PC-3 (cell line): ENCODE data around the gene WNT7A. TPM values are rescaled to one million over a fixed set of nuclear protein-coding genes. Genes with fewer than 3 reads are reported as not detected.

Experiments
- ATAC-seq: fragments of 200-7000 bp; cut with Tn5 transposase; 2 replicates; pipeline ENCODE4 v1.9.1; 2020; ENCODE audit warnings: mild to moderate bottlenecking, moderate library complexity
- BruUV-seq: library from RNA; stranded (reverse); fragments of 400-500 nt; replicated peaks from 2 replicates; lab custom pipeline; 2021; lab: Mats Ljungman, UMichigan
- CTCF ChIA-PET: fragments of 300-600 bp; sonication (Branson Sonifier 250); formaldehyde crosslinking; loops from one replicate; lab custom pipeline; 2022; ENCODE audit warnings: antibody characterized with exemption; lab: Charles Lee
- POLR2A ChIA-PET: fragments of 300-600 bp; sonication (Branson Sonifier 250); formaldehyde crosslinking; loops from one replicate; lab custom pipeline; 2022; ENCODE audit warnings: antibody characterized with exemption; ENCODE audit not compliant: unreplicated experiment; lab: Charles Lee
- DNase-seq: peaks from one replicate; pipeline ENCODE4 v3.0.0-alpha.2; 2015
- H2AFZ ChIP-seq: fragments of 300-600 bp; sonication (generic); 2 replicates; pipeline ENCODE4 v1.6.0; 2016; ENCODE audit warnings: antibody characterized with exemption, low read length
- H3F3A ChIP-seq: fragments of 300-600 bp; sonication (generic); one replicate; pipeline ENCODE4 v1.6.0; 2017; ENCODE audit warnings: antibody characterized with exemption, low read length, control low read depth, mild to moderate bottlenecking; ENCODE audit not compliant: unreplicated experiment
- H3K27ac ChIP-seq: fragments of 300-600 bp; sonication (generic); 2 replicates; pipeline ENCODE4 v1.5.1; 2016; ENCODE audit warnings: mild to moderate bottlenecking, low read length
- H3K27me3 ChIP-seq: fragments of 300-600 bp; sonication (generic); 2 replicates; pipeline ENCODE4 v1.6.1; 2016; ENCODE audit warnings: low read length, mixed read lengths
- H3K36me3 ChIP-seq: fragments of 300-600 bp; sonication (generic); 2 replicates; pipeline ENCODE4 v1.6.1; 2016; ENCODE audit warnings: low read depth, mixed run types, low read length, mixed read lengths
- H3K4me1 ChIP-seq: fragments of 300-600 bp; sonication (generic); 2 replicates; pipeline ENCODE4 v1.5.1; 2016; ENCODE audit warnings: low read length; ENCODE audit not compliant: insufficient read depth
- H3K4me2 ChIP-seq: fragments of 300-600 bp; sonication (generic); 2 replicates; pipeline ENCODE4 v1.6.0; 2016; ENCODE audit warnings: low read length
- H3K4me3 ChIP-seq: fragments of 300-600 bp; sonication (generic); 2 replicates; pipeline ENCODE4 v1.5.1; 2016; ENCODE audit warnings: mild to moderate bottlenecking, low read length, mixed read lengths
- H3K79me2 ChIP-seq: fragments of 300-600 bp; sonication (generic); 2 replicates; pipeline ENCODE4 v1.6.1; 2017; ENCODE audit warnings: low read length, mixed read lengths
- H3K9ac ChIP-seq: fragments of 300-600 bp; sonication (generic); 2 replicates; pipeline ENCODE4 v1.6.0; 2016; ENCODE audit warnings: mild to moderate bottlenecking, low read length
- H3K9me2 ChIP-seq: fragments of 300-600 bp; sonication (generic); replicated peaks from 2 replicates; pipeline ENCODE4 v1.6.1; 2016; ENCODE audit warnings: mixed run types, low read length, mixed read lengths
- H3K9me3 ChIP-seq: fragments of 300-600 bp; sonication (generic); 2 replicates; pipeline ENCODE4 v1.6.1; 2016; ENCODE audit warnings: low read length, mixed read lengths
- H4K20me1 ChIP-seq: fragments of 300-600 bp; sonication (generic); 2 replicates; pipeline ENCODE4 v1.6.1; 2016; ENCODE audit warnings: low read length, mixed read lengths
- EZH2 ChIP-seq: fragments of 300-600 bp; sonication (generic); IDR thresholded peaks from one replicate; pipeline ENCODE4 v1.6.1; 2017; ENCODE audit warnings: antibody characterized with exemption, mild to moderate bottlenecking, low read length; ENCODE audit not compliant: unreplicated experiment
- EZH2phosphoT487 ChIP-seq: fragments of 300-600 bp; sonication (generic); IDR thresholded peaks from 2 replicates; pipeline ENCODE4 v1.6.1; 2018; ENCODE audit warnings: mild to moderate bottlenecking, antibody characterized with exemption, low read length, borderline replicate concordance
- intact Hi-C: fragments of 100-400 bp; cut with micrococcal nuclease; formaldehyde crosslinking; loops from 2 replicates; pipeline ENCODE4 v1.9.0; 2023
- total RNA-seq: library from RNA; depleted of rRNA; stranded (reverse); fragments of >200 nt; gene quantifications from 2 replicates; pipeline ENCODE4 v1.2.3, GENCODE V29; 2014
- TF ChIP-seq, protein P1 (sequence below): fragments of 300-600 bp; sonication (generic); conservative IDR thresholded peaks from 2 replicates; pipeline ENCODE4 v1.5.1; 2017; ENCODE audit warnings: antibody characterized with exemption, low read depth, mild to moderate bottlenecking, low read length

WNT7A gene
- total RNA-seq, 1 experiment from 2014 or later, result 16.2 TPM

DNA sequence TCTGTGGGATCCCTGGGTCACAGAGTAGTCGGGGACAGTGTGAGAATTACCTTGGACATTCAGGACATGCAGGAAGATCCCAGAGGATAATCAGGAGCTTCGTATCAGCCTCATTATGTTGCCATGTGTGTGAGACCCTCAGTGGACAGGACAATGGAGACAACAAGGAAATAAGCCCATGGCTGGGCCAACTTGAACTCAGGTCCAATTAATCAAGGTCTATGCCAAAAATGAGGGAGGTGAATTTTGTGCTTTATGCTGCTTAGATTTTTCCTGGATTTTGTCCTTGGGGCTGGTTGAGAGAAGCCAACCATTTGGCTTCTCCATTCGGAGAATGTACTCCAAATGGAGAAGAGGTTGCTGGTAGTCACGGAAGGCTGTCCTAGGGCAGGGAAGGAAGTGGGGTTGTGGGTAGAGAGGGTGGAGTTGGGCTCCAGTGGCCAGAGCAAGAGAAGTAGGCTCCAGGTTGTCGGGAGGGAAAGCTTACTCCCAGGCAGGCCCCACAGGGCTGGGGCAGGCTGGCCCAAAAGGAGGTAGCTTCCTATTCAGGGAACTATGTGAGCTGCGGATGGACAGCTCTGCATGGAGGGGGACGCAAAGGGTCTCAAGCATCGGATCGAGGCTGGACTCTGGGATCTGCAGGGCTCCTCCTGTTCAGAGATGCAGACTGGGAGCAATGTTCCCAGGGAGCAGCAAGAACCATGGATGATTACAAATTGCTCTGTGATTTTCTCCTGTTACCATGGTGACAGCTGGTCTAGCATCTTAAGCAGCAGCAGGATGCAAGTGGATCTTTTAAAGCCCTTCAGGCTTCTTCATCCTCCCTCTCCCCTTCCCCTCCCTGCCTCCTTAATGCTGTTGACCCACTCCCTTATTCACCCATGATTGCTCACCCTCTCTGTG, 91.1 kb downstream of the WNT7A start:
- Histone ChIP-seq H3K9me2 (no peaks in the 10 kb centered on the region), H3K4me3 (no peak overlapping the region), H3K9ac (no peak overlapping the region), H3K36me3 (no peaks in the 10 kb centered on the region), H3K27me3 (no peaks in the 10 kb centered on the region), H3K4me2 (no peak overlapping the region), H3K9me3 (no peaks in the 10 kb centered on the region), H3F3A (no peaks in the 10 kb centered on the region), H3K4me1 (no peaks in the 10 kb centered on the region), H4K20me1 (no peaks in the 10 kb centered on the region), H3K79me2 (no peaks in the 10 kb centered on the region), H2AFZ (no peak overlapping the region), H3K27ac (no peak overlapping the region)
- no peak for ATAC-seq
- DNase-seq, result no peak
- POLR2A ChIA-PET, result interaction anchor here (0.6 kb wide), 1 partner anchor 336 kb away, joined by 3 read pairs; the partner anchor contains the start of genes CHCHD4 and TMEM43
- no TSS peak for BruUV-seq
- CTCF ChIA-PET, result no interaction called here
- intact Hi-C loops, result no loop called here
- TF ChIP-seq, protein P1, sequence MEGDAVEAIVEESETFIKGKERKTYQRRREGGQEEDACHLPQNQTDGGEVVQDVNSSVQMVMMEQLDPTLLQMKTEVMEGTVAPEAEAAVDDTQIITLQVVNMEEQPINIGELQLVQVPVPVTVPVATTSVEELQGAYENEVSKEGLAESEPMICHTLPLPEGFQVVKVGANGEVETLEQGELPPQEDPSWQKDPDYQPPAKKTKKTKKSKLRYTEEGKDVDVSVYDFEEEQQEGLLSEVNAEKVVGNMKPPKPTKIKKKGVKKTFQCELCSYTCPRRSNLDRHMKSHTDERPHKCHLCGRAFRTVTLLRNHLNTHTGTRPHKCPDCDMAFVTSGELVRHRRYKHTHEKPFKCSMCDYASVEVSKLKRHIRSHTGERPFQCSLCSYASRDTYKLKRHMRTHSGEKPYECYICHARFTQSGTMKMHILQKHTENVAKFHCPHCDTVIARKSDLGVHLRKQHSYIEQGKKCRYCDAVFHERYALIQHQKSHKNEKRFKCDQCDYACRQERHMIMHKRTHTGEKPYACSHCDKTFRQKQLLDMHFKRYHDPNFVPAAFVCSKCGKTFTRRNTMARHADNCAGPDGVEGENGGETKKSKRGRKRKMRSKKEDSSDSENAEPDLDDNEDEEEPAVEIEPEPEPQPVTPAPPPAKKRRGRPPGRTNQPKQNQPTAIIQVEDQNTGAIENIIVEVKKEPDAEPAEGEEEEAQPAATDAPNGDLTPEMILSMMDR, result no peak
- TF ChIP-seq EZH2phosphoT487 (no peak), EZH2 (no peak)

DNA sequence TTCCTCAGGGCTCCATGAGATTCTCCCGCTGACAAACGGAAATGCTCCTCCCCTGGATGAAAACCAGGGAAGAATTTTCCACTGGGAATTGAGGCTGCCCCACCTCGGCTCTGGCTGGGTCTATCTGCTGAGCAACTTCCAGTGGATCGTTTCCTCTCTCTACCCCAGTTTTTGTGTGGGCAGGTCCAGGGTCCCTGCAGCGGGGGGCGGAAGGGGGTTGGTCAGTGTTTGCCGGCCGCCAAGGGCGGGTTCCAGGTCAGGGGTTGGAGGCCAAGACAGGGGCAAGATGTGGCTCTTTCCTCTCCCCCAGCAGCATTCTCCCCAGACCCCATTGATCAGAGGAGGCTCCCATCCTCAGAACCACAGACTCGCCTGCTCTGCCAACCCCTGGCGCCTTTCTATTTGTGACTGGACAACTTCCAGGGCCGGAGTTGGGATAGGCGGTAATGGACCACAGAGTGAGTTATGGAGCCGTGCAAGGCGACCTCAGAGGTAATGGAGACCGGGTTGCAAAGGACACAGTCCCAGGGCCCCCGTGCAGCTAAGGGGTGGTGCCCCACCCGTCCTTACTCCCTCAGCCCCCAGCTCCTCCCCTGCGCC, 92.2 kb downstream of the WNT7A start:
- ChIA-PET CTCF (no interaction called here), POLR2A (no interaction called here)
- Histone ChIP-seq H3K4me3 (no peak overlapping the region), H3K27ac (no peak overlapping the region), H3K9ac (no peak overlapping the region), H4K20me1 (no peaks in the 10 kb centered on the region), H3K4me2 (no peak overlapping the region), H2AFZ (no peak overlapping the region), H3K9me3 (no peaks in the 10 kb centered on the region), H3K4me1 (no peaks in the 10 kb centered on the region), H3F3A (no peaks in the 10 kb centered on the region), H3K9me2 (no peaks in the 10 kb centered on the region), H3K27me3 (no peaks in the 10 kb centered on the region), H3K36me3 (no peaks in the 10 kb centered on the region), H3K79me2 (no peaks in the 10 kb centered on the region)
- TF ChIP-seq, protein P1, result no peak
- no peak for TF ChIP-seq EZH2
- no peak for TF ChIP-seq EZH2phosphoT487
- intact Hi-C loops, result no loop called here
- no peak for DNase-seq
- BruUV-seq, result no TSS peak
- ATAC-seq, result no peak

DNA sequence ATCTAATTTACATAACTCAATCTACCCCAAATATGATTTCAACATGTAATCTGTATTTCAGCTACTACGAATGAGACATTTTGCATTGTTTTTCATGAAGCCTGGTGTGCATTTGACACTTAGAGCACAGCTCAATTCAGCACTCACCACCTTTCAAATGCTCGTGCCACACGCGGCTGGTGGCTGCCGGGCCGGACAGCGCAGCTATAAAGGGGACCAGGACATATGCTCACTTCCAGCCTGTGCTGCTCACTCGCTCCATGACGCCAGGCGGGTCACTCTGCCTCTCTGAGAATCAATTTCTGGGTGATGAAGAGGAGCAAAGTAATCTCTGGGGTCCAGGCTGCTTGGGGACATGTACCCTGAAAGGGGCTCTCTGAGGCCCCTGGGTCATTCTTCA, 93.1 kb downstream of the WNT7A start:
- Histone ChIP-seq H3K9me2 (no peaks in the 10 kb centered on the region), H3K79me2 (no peaks in the 10 kb centered on the region), H3K9me3 (no peaks in the 10 kb centered on the region), H3F3A (no peaks in the 10 kb centered on the region), H3K4me2 (no peak overlapping the region), H3K27ac (no peak overlapping the region), H3K4me1 (no peaks in the 10 kb centered on the region), H2AFZ (no peak overlapping the region), H3K27me3 (no peaks in the 10 kb centered on the region), H3K4me3 (no peak overlapping the region), H4K20me1 (no peaks in the 10 kb centered on the region), H3K36me3 (no peaks in the 10 kb centered on the region), H3K9ac (no peak overlapping the region)
- ATAC-seq (no peak), DNase-seq (no peak)
- no TSS peak for BruUV-seq
- CTCF ChIA-PET, result no interaction called here
- no peak for TF ChIP-seq EZH2phosphoT487
- TF ChIP-seq, protein P1, result no peak
- TF ChIP-seq EZH2, result no peak
- intact Hi-C loops, result no loop called here
- POLR2A ChIA-PET, result interaction anchor here (0.8 kb wide), 1 partner anchor 25 kb away, joined by 4 read pairs; no protein-coding TSS in a partner anchor
